Ishikawa (cell line): ENCODE measurements around the gene PARD3B.

Source experiments
- EGR1 ChIP-seq: IDR thresholded peaks from 2 replicates; pipeline ENCODE4 v1.6.1; 2012
- FOXM1 ChIP-seq: IDR thresholded peaks from 2 replicates; pipeline ENCODE4 v1.6.1; 2012; ENCODE audit warnings: low read depth, borderline replicate concordance
- RAD21 ChIP-seq: IDR thresholded peaks from 2 replicates; pipeline ENCODE4 v1.6.1; 2012; ENCODE audit warnings: low read depth
- TAF1 ChIP-seq: IDR thresholded peaks from 2 replicates; pipeline ENCODE4 v1.6.1; 2012; ENCODE audit warnings: low read depth, mild to moderate bottlenecking
- TCF12 ChIP-seq: IDR thresholded peaks from 2 replicates; pipeline ENCODE4 v1.6.1; 2012; ENCODE audit warnings: low read depth
- YY1 ChIP-seq: IDR thresholded peaks from 2 replicates; pipeline ENCODE4 v1.6.1; 2012; ENCODE audit warnings: low read depth
- TF ChIP-seq, protein P1 (sequence below): IDR thresholded peaks from 2 replicates; pipeline ENCODE4 v1.6.1; 2012

DNA sequence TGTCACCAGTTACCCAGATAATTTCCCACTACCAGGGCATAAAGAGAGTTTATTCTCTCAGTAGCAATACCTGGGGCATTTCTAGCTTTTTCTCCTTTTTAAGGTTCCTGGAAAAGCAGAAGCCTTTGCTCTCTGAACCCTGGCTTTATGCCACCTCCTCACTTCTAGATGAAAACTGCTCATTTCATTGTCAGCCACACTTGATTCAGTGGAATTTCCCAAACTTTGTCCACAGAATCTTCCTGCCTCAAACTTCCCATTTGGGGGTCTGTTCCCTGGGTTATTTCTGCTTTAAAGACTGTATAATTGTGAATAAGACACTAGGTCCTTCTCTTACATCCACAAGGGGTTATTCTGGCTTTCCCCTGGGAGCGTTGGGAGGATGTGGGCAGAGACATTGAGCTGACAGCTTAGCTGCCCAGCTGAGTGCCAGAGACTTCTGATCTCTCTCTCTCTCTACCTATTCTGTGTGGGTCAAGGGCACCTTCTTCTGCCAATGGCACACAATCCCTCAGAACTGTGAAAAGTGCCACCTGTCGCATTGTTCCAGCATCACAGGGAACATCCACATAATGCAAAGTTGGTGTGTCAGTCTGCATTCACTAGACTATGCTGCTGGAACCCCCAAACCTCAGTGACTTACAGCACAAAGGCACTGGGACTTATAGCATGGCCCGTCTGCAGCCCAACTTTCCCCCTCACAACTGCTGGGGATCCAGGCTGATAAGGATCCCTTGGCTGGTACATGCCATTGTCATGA lies 1117.1 kb downstream of the PARD3B start:
- TF ChIP-seq TAF1 (no peak), EGR1 (no peak), RAD21 (no peak), FOXM1 (no peak), TCF12 (no peak), YY1 (no peak)
- TF ChIP-seq, protein P1, sequence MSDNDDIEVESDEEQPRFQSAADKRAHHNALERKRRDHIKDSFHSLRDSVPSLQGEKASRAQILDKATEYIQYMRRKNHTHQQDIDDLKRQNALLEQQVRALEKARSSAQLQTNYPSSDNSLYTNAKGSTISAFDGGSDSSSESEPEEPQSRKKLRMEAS, result no peak
